ENCODE measurements around the gene CHRNA10. TPM values are rescaled to one million over a fixed set of nuclear protein-coding genes. Genes with fewer than 3 reads are reported as not detected.

Gene CHRNA10
- polyA plus RNA-seq, 1 of the 3 experiments (the other 2 are of a cell fraction): 1.1 TPM

DNA sequence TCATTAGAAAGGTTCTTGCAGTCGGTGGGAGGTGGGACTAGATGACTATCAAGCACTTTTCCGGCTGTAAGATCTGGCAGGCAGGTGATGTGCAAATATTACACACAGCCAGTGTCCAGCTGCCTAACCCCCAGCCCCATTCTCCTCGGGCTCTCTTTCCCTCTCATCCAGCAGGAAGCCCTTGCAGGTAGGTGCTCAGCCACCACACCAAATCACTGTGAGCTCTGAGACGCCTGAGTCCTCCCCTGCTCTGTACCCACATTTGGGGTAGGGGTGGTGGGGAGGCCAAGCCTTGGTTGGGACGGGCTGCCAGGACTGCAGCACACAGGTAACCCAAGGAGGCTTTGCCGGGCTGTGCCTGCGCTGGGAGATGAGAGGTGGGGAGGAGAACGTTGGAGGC, 30.0 kb downstream of the CHRNA10 start:
- TF ChIP-seq RXRA (IDR thresholded peaks at IDR 0.05; ENCODE audit: borderline replicate concordance, low read depth) (no peak), RFX5 (IDR thresholded peaks at IDR 0.05; ENCODE audit: low read length) (no peak)
- TF ChIP-seq, protein P1, sequence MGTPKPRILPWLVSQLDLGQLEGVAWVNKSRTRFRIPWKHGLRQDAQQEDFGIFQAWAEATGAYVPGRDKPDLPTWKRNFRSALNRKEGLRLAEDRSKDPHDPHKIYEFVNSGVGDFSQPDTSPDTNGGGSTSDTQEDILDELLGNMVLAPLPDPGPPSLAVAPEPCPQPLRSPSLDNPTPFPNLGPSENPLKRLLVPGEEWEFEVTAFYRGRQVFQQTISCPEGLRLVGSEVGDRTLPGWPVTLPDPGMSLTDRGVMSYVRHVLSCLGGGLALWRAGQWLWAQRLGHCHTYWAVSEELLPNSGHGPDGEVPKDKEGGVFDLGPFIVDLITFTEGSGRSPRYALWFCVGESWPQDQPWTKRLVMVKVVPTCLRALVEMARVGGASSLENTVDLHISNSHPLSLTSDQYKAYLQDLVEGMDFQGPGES (IDR thresholded peaks at IDR 0.05; ENCODE audit: low read depth, low read length): no peak
- TF ChIP-seq, protein P2, sequence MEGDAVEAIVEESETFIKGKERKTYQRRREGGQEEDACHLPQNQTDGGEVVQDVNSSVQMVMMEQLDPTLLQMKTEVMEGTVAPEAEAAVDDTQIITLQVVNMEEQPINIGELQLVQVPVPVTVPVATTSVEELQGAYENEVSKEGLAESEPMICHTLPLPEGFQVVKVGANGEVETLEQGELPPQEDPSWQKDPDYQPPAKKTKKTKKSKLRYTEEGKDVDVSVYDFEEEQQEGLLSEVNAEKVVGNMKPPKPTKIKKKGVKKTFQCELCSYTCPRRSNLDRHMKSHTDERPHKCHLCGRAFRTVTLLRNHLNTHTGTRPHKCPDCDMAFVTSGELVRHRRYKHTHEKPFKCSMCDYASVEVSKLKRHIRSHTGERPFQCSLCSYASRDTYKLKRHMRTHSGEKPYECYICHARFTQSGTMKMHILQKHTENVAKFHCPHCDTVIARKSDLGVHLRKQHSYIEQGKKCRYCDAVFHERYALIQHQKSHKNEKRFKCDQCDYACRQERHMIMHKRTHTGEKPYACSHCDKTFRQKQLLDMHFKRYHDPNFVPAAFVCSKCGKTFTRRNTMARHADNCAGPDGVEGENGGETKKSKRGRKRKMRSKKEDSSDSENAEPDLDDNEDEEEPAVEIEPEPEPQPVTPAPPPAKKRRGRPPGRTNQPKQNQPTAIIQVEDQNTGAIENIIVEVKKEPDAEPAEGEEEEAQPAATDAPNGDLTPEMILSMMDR (IDR thresholded peaks at IDR 0.05): no peak
- Histone ChIP-seq H3K9ac (no peak overlapping the region), H3K9me3 (no peaks in the 10 kb centered on the region), H3K36me3 (replicated peaks in 1 of 2; ENCODE audit: control insufficient read depth in 1 of 2, insufficient read depth in 2 of 2, low read length in 1 of 2) (no peaks in the 10 kb centered on the region), H3K4me2 (no peak overlapping the region), H3K4me1 (ENCODE audit: control insufficient read depth in 1 of 2, insufficient read depth in 2 of 2, low read depth in 1 of 2, low read length in 1 of 2) (peaks cover 0 to 8% of the 10 kb centered on the region in 2 experiments; a peak in 1 of 4 replicates), H3K27me3 (ENCODE audit: insufficient read depth) (no peaks in the 10 kb centered on the region; the same call in 1 of the 2 replicates), H3F3A (replicated peaks; ENCODE audit: insufficient read depth) (no peaks in the 10 kb centered on the region), H3K27ac (ENCODE audit: low read depth in 2 of 2, low read length in 1 of 2) (no peak overlapping the region), H4K20me1 (ENCODE audit: insufficient read depth) (no peaks in the 10 kb centered on the region), H3K79me2 (ENCODE audit: insufficient read depth) (no peaks in the 10 kb centered on the region), H2AFZ (ENCODE audit: low read depth) (no peak overlapping the region), H3K4me3 (ENCODE audit: low read depth in 2 of 2, low read length in 1 of 2) (no peak overlapping the region; a peak in 1 of 4 replicates), H3K9me2 (no peaks in the 10 kb centered on the region)
- CTCF ChIA-PET: no interaction called here
- no peak for DNase-seq
- 50% methylated on average over 8 of the region's 8 CpGs for WGBS (ENCODE audit: low lambda C conversion rate)
- POLR2A ChIA-PET: no interaction called here

- no peak for DNase-seq
- Histone ChIP-seq H3K36me3 (replicated peaks in 1 of 2; ENCODE audit: control insufficient read depth in 1 of 2, insufficient read depth in 2 of 2, low read length in 1 of 2) (no peaks in the 10 kb centered on the region), H3K27ac (ENCODE audit: low read depth in 2 of 2, low read length in 1 of 2) (no peak overlapping the region), H3K4me3 (ENCODE audit: low read depth in 2 of 2, low read length in 1 of 2) (no peak overlapping the region), H3F3A (replicated peaks; ENCODE audit: insufficient read depth) (no peaks in the 10 kb centered on the region), H3K9me2 (no peaks in the 10 kb centered on the region), H3K27me3 (ENCODE audit: insufficient read depth) (no peaks in the 10 kb centered on the region), H3K9me3 (no peaks in the 10 kb centered on the region), H3K9ac (no peak overlapping the region), H4K20me1 (ENCODE audit: insufficient read depth) (no peaks in the 10 kb centered on the region), H3K4me2 (no peak overlapping the region), H3K4me1 (ENCODE audit: control insufficient read depth in 1 of 2, insufficient read depth in 2 of 2, low read depth in 1 of 2, low read length in 1 of 2) (peaks cover 0 to 8% of the 10 kb centered on the region in 2 experiments; a peak in 1 of 4 replicates), H2AFZ (ENCODE audit: low read depth) (no peak overlapping the region), H3K79me2 (ENCODE audit: insufficient read depth) (no peaks in the 10 kb centered on the region)
- ChIA-PET CTCF (interaction anchor here (0.6 kb wide), 2 partner anchors 151 to 946 kb away, joined by 3 read pairs; no protein-coding TSS in a partner anchor), POLR2A (no interaction called here)
- 80% methylated on average over 1 of the region's 14 CpGs for WGBS (ENCODE audit: low lambda C conversion rate)
- TF ChIP-seq, protein P2 (IDR thresholded peaks at IDR 0.05): no peak
- TF ChIP-seq RXRA (IDR thresholded peaks at IDR 0.05; ENCODE audit: borderline replicate concordance, low read depth): no peak
- TF ChIP-seq NFIC (IDR thresholded peaks at IDR 0.05; ENCODE audit: borderline replicate concordance): no peak
- TF ChIP-seq TAF1 (IDR thresholded peaks at IDR 0.05; ENCODE audit: borderline replicate concordance, low read depth, low read length): no peak
- no peak for TF ChIP-seq NRF1 (IDR thresholded peaks at IDR 0.05; ENCODE audit: low read depth, low read length)
- no peak for TF ChIP-seq MAX (IDR thresholded peaks at IDR 0.05; ENCODE audit: low read depth)
- TF ChIP-seq, protein P3, sequence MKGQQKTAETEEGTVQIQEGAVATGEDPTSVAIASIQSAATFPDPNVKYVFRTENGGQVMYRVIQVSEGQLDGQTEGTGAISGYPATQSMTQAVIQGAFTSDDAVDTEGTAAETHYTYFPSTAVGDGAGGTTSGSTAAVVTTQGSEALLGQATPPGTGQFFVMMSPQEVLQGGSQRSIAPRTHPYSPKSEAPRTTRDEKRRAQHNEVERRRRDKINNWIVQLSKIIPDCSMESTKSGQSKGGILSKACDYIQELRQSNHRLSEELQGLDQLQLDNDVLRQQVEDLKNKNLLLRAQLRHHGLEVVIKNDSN (IDR thresholded peaks at IDR 0.05; ENCODE audit: borderline replicate concordance, low read depth): no peak
- no peak for TF ChIP-seq JUND (IDR thresholded peaks at IDR 0.05)
- no peak for TF ChIP-seq GATA2 (CRISPR knock-in tag; IDR thresholded peaks at IDR 0.05)
- TF ChIP-seq, protein P4, sequence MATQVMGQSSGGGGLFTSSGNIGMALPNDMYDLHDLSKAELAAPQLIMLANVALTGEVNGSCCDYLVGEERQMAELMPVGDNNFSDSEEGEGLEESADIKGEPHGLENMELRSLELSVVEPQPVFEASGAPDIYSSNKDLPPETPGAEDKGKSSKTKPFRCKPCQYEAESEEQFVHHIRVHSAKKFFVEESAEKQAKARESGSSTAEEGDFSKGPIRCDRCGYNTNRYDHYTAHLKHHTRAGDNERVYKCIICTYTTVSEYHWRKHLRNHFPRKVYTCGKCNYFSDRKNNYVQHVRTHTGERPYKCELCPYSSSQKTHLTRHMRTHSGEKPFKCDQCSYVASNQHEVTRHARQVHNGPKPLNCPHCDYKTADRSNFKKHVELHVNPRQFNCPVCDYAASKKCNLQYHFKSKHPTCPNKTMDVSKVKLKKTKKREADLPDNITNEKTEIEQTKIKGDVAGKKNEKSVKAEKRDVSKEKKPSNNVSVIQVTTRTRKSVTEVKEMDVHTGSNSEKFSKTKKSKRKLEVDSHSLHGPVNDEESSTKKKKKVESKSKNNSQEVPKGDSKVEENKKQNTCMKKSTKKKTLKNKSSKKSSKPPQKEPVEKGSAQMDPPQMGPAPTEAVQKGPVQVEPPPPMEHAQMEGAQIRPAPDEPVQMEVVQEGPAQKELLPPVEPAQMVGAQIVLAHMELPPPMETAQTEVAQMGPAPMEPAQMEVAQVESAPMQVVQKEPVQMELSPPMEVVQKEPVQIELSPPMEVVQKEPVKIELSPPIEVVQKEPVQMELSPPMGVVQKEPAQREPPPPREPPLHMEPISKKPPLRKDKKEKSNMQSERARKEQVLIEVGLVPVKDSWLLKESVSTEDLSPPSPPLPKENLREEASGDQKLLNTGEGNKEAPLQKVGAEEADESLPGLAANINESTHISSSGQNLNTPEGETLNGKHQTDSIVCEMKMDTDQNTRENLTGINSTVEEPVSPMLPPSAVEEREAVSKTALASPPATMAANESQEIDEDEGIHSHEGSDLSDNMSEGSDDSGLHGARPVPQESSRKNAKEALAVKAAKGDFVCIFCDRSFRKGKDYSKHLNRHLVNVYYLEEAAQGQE (IDR thresholded peaks at IDR 0.05; ENCODE audit: low read depth, low read length): no peak
- TF ChIP-seq FOXJ3 (CRISPR knock-in tag; IDR thresholded peaks at IDR 0.05): no peak
- no peak for TF ChIP-seq SIN3A (IDR thresholded peaks at IDR 0.05; ENCODE audit: borderline replicate concordance, low read depth, low read length)
- no peak for TF ChIP-seq RAD21 (IDR thresholded peaks at IDR 0.05; ENCODE audit: low read length)
- TF ChIP-seq CHD2 (IDR thresholded peaks at IDR 0.05; ENCODE audit: low read length, partially characterized antibody): no peak
These were observed 31.3 kb downstream of the CHRNA10 start for GRCh38 chr11:3639841-3640240.

Measured in SK-N-SH (cell line).